HepG2 (cell line): ENCODE measurements around the gene CDT1.

Experiments
- CREB1 ChIP-seq, 2 experiments: fragments of 450-650 bp in 1 of 2; IDR thresholded peaks; 2 replicates each; pipeline ENCODE4 v1.6.1; 2016 to 2017; ENCODE audit warnings: control low read depth in 1 of 2, mild to moderate bottlenecking in 1 of 2, missing compliant biosample characterization in 1 of 2, missing genetic modification characterization in 1 of 2
- EP300 ChIP-seq, 3 experiments: sonication (generic) in 1 of 3; formaldehyde crosslinking in 1 of 3; IDR thresholded peaks; 2 replicates each; pipeline versions ENCODE4 v1.5.1 to v1.6.1; 2011 to 2020; ENCODE audit warnings: low read depth in 2 of 3, low read length in 2 of 3, borderline replicate concordance in 1 of 3, improper control_type of control experiment in 1 of 3, mild to moderate bottlenecking in 1 of 3, missing genetic modification reagents in 1 of 3, moderate library complexity in 1 of 3
- MAFF ChIP-seq: IDR thresholded peaks from 2 replicates; pipeline ENCODE4 v1.6.1; 2011; ENCODE audit warnings: low read depth, low read length, improper control_type of control experiment
- POLR2G ChIP-seq: fragments of 200-400 bp; formaldehyde crosslinking; IDR thresholded peaks from 2 replicates; pipeline ENCODE4 v1.6.1; 2018; ENCODE audit warnings: mild to moderate bottlenecking, low read depth, low read length, moderate library complexity
- SETDB1 ChIP-seq: sonication (generic); formaldehyde crosslinking; IDR thresholded peaks from 2 replicates; pipeline ENCODE4 v1.5.1; 2020; ENCODE audit warnings: missing genetic modification reagents, mild to moderate bottlenecking, borderline replicate concordance
- SMC3 ChIP-seq: IDR thresholded peaks from 2 replicates; pipeline ENCODE4 v1.6.1; 2011; ENCODE audit warnings: low read length, improper control_type of control experiment
- XRCC5 ChIP-seq: fragments of 200-400 bp; formaldehyde crosslinking; optimal IDR thresholded peaks from 2 replicates; pipeline ENCODE3; 2017; ENCODE audit warnings: mild to moderate bottlenecking, low read length
- ZNF24 ChIP-seq: fragments of 450-650 bp; IDR thresholded peaks from 2 replicates; pipeline ENCODE4 v1.6.1; 2017; ENCODE audit warnings: antibody characterized with exemption, mild to moderate bottlenecking
- TF ChIP-seq, protein P1 (sequence below): sonication (generic); formaldehyde crosslinking; IDR thresholded peaks from 2 replicates; pipeline ENCODE4 v1.5.0; 2020; ENCODE audit warnings: mild to moderate bottlenecking, missing genetic modification reagents, moderate library complexity
- TF ChIP-seq, protein P2 (sequence below), 2 experiments: sonication (generic) in 1 of 2; formaldehyde crosslinking in 1 of 2; IDR thresholded peaks; 2 replicates each; pipeline versions ENCODE4 v1.5.1 to v1.6.1; 2011 to 2020; ENCODE audit warnings: borderline replicate concordance in 1 of 2, low read depth in 1 of 2, low read length in 1 of 2, mild to moderate bottlenecking in 1 of 2, missing genetic modification reagents in 1 of 2, moderate library complexity in 1 of 2

DNA sequence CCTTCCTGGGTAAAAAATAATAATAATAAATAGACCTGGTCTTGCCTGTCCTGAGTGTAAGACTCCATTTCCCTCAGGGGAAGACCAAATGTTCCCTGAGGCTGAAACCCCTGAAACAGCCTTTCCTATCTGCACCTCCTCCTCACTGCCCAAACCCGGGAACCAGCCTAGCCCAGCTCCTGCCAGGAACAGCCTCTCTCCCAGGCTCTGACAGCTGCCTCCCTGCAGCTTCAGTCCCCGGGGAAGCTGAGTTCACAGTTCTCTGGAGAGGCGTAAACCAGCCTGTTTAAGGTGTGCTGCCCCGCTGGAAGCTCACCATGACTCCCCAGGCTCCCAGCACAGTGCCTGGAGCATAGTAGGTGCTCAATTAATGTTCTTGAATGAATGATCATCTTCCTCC, 7.3 kb upstream of the CDT1 start:
- TF ChIP-seq XRCC5: no peak
- TF ChIP-seq ZNF24: no peak
- TF ChIP-seq, protein P1, sequence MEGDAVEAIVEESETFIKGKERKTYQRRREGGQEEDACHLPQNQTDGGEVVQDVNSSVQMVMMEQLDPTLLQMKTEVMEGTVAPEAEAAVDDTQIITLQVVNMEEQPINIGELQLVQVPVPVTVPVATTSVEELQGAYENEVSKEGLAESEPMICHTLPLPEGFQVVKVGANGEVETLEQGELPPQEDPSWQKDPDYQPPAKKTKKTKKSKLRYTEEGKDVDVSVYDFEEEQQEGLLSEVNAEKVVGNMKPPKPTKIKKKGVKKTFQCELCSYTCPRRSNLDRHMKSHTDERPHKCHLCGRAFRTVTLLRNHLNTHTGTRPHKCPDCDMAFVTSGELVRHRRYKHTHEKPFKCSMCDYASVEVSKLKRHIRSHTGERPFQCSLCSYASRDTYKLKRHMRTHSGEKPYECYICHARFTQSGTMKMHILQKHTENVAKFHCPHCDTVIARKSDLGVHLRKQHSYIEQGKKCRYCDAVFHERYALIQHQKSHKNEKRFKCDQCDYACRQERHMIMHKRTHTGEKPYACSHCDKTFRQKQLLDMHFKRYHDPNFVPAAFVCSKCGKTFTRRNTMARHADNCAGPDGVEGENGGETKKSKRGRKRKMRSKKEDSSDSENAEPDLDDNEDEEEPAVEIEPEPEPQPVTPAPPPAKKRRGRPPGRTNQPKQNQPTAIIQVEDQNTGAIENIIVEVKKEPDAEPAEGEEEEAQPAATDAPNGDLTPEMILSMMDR (CRISPR knock-in tag): no peak
- no peak for TF ChIP-seq SETDB1 (CRISPR knock-in tag)
- TF ChIP-seq, protein P2, sequence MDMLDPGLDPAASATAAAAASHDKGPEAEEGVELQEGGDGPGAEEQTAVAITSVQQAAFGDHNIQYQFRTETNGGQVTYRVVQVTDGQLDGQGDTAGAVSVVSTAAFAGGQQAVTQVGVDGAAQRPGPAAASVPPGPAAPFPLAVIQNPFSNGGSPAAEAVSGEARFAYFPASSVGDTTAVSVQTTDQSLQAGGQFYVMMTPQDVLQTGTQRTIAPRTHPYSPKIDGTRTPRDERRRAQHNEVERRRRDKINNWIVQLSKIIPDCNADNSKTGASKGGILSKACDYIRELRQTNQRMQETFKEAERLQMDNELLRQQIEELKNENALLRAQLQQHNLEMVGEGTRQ (IDR thresholded peaks at IDR 0.05; ENCODE audit: low read depth, low read length): no peak
- TF ChIP-seq, protein P2 (CRISPR knock-in tag; IDR thresholded peaks at IDR 0.05; ENCODE audit: borderline replicate concordance): no peak
- no peak for TF ChIP-seq MAFF
- no peak for TF ChIP-seq CREB1 (IDR thresholded peaks at IDR 0.05)
- no peak for TF ChIP-seq CREB1 (CRISPR knock-in tag; IDR thresholded peaks at IDR 0.05)
- TF ChIP-seq POLR2G: no peak
- no peak for TF ChIP-seq SMC3
- no peak for TF ChIP-seq EP300 (IDR thresholded peaks at IDR 0.05; ENCODE audit: low read depth in 2 of 2, low read length in 2 of 2)
- TF ChIP-seq EP300 (CRISPR knock-in tag; IDR thresholded peaks at IDR 0.05; ENCODE audit: borderline replicate concordance): no peak
